ENCODE data around the gene SLC6A12.

The SLC6A12 gene

GRCh38 chr12:228846-229200 is 14.9 kb upstream of the SLC6A12 start (continued):
- no peak for TF ChIP-seq ZNF48 (tag by site-specific recombination; IDR thresholded peaks at IDR 0.05)
- no peak for TF ChIP-seq ZNF302 (tag by site-specific recombination; IDR thresholded peaks at IDR 0.05; ENCODE audit: low read depth)

- H3K4me3 ChIP-seq (ENCODE audit: low read depth, low read length): no peak overlapping the region
- H3K9me3 ChIP-seq (ENCODE audit: control insufficient read depth, insufficient read depth, low read depth, low read length): no peaks in the 10 kb centered on the region
- ChIA-PET POLR2A (no interaction called here), CTCF (interaction anchor here (0.7 kb wide), 1 partner anchor 10 kb away, joined by 3 read pairs; no protein-coding TSS in a partner anchor)
- no peaks in the 10 kb centered on the region for H3K4me1 ChIP-seq (ENCODE audit: control insufficient read depth, insufficient read depth, low read length)
- H3K27ac ChIP-seq (ENCODE audit: extremely low read depth, low read depth, low read length): no peak overlapping the region
- TF ChIP-seq ZNF660 (tag by site-specific recombination; IDR thresholded peaks at IDR 0.05): no peak
- TF ChIP-seq ZFHX2 (tag by site-specific recombination; conservative IDR thresholded peaks at IDR 0.05): no peak
- H3K36me3 ChIP-seq (ENCODE audit: control insufficient read depth in 2 of 2, insufficient read depth in 1 of 2, low read length in 2 of 2): no peaks in the 10 kb centered on the region
Measured at GRCh38 chr12:227923-228845, 14.2 kb upstream of the SLC6A12 start.

GRCh38 chr12:227286-227915 is 13.4 kb upstream of the SLC6A12 start:
- Histone ChIP-seq H3K36me3 (ENCODE audit: control insufficient read depth in 2 of 2, insufficient read depth in 1 of 2, low read length in 2 of 2) (no peaks in the 10 kb centered on the region), H3K9me3 (ENCODE audit: control insufficient read depth, insufficient read depth, low read depth, low read length) (no peaks in the 10 kb centered on the region), H3K27ac (ENCODE audit: extremely low read depth, low read depth, low read length) (no peak overlapping the region), H3K4me3 (ENCODE audit: low read depth, low read length) (no peak overlapping the region), H3K4me1 (ENCODE audit: control insufficient read depth, insufficient read depth, low read length) (no peaks in the 10 kb centered on the region)
- no peak for TF ChIP-seq ZNF777 (tag by site-specific recombination; IDR thresholded peaks at IDR 0.05; ENCODE audit: borderline replicate concordance)
- TF ChIP-seq ZNF132 (tag by site-specific recombination; IDR thresholded peaks at IDR 0.05; ENCODE audit: borderline replicate concordance): no peak
- no peak for TF ChIP-seq ZNF701 (tag by site-specific recombination; IDR thresholded peaks at IDR 0.05)
- CTCF ChIA-PET: interaction anchor here (0.7 kb wide), 1 partner anchor 9 kb away, joined by 3 read pairs; no protein-coding TSS in a partner anchor
- POLR2A ChIA-PET: no interaction called here

GRCh38 chr12:226401-226800 is 12.4 kb upstream of the SLC6A12 start:
- no peak for TF ChIP-seq MEIS1 (CRISPR knock-in tag; IDR thresholded peaks at IDR 0.05; ENCODE audit: borderline replicate concordance)
- TF ChIP-seq ZNF140 (tag by site-specific recombination; IDR thresholded peaks at IDR 0.05): no peak
- no peak for TF ChIP-seq IKZF3 (tag by site-specific recombination; IDR thresholded peaks at IDR 0.05)
- 0 out of 2 replicates have a peak, but pooled peaks have one; percentile 6 for TF ChIP-seq PRDM4 (tag by site-specific recombination; IDR thresholded peaks at IDR 0.05)
- no peak for TF ChIP-seq ZBTB1 (tag by site-specific recombination; IDR thresholded peaks at IDR 0.05)
- Histone ChIP-seq H3K27ac (ENCODE audit: extremely low read depth, low read depth, low read length) (no peak overlapping the region), H3K4me3 (ENCODE audit: low read depth, low read length) (no peak overlapping the region), H3K9me3 (ENCODE audit: control insufficient read depth, insufficient read depth, low read depth, low read length) (no peaks in the 10 kb centered on the region), H3K36me3 (ENCODE audit: control insufficient read depth in 2 of 2, insufficient read depth in 1 of 2, low read length in 2 of 2) (no peaks in the 10 kb centered on the region), H3K4me1 (ENCODE audit: control insufficient read depth, insufficient read depth, low read length) (no peaks in the 10 kb centered on the region)
- CTCF ChIA-PET: no interaction called here
- POLR2A ChIA-PET: no interaction called here

GRCh38 chr12:225012-225411 is 11.1 kb upstream of the SLC6A12 start:
- H3K9me3 ChIP-seq (ENCODE audit: control insufficient read depth, insufficient read depth, low read depth, low read length): no peaks in the 10 kb centered on the region
- CTCF ChIA-PET: no interaction called here
- H3K36me3 ChIP-seq (ENCODE audit: control insufficient read depth in 2 of 2, insufficient read depth in 1 of 2, low read length in 2 of 2): no peaks in the 10 kb centered on the region
- no peak overlapping the region for H3K27ac ChIP-seq (ENCODE audit: extremely low read depth, low read depth, low read length)
- no peak overlapping the region for H3K4me3 ChIP-seq (ENCODE audit: low read depth, low read length)
- no peaks in the 10 kb centered on the region; the same call in 1 of the 2 replicates for H3K4me1 ChIP-seq (ENCODE audit: control insufficient read depth, insufficient read depth, low read length)
- POLR2A ChIA-PET: no interaction called here
- TF ChIP-seq ZNF292 (tag by site-specific recombination; IDR thresholded peaks at IDR 0.05; ENCODE audit: borderline replicate concordance, low read depth): no peak
- no peak for TF ChIP-seq ZBTB7A (tag by site-specific recombination; IDR thresholded peaks at IDR 0.05; ENCODE audit: low read depth)
- TF ChIP-seq ZBTB49 (tag by site-specific recombination; IDR thresholded peaks at IDR 0.05; ENCODE audit: low read depth): no peak
- no peak for TF ChIP-seq ZBTB8A (tag by site-specific recombination; IDR thresholded peaks at IDR 0.05)
- no peak for TF ChIP-seq MZF1 (tag by site-specific recombination; IDR thresholded peaks at IDR 0.05; ENCODE audit: borderline replicate concordance)
- TF ChIP-seq HOXC10 (CRISPR knock-in tag; IDR thresholded peaks at IDR 0.05): no peak
- TF ChIP-seq ZSCAN18 (tag by site-specific recombination; IDR thresholded peaks at IDR 0.05): no peak
